HEK293 (cell line): ENCODE data around the gene ADGRB3.

Experiments
- CTCF ChIA-PET: fragments of 350-600 bp; formaldehyde crosslinking; extraction: SDS; loops from one replicate; lab custom pipeline; 2021; ENCODE audit warnings: antibody characterized with exemption; lab: Yijun Ruan, JAX
- POLR2A ChIA-PET: fragments of 300-600 bp; formaldehyde crosslinking; extraction: SDS; loops from one replicate; lab custom pipeline; 2020; ENCODE audit warnings: antibody characterized with exemption, inconsistent platforms; lab: Yijun Ruan, JAX
- H3K27ac ChIP-seq: fragments of 200-500 bp; sonication (Bioruptor generic); 2 replicates; pipeline ENCODE4 v1.5.1; 2014; ENCODE audit warnings: low read depth, low read length, control low read depth, inconsistent platforms; ENCODE audit errors: extremely low read depth
- H3K36me3 ChIP-seq, 2 experiments: fragments of 200-500 bp in 1 of 2; sonication (Bioruptor generic) in 1 of 2; 1 replicate in 1 of 2; 2 replicates in 1 of 2; pipeline ENCODE4 v1.5.1; 2014 to 2017; ENCODE audit warnings: inconsistent platforms in 2 of 2, low read length in 2 of 2; ENCODE audit not compliant: control insufficient read depth in 2 of 2, insufficient read depth in 1 of 2
- H3K4me1 ChIP-seq: fragments of 200-500 bp; sonication (Bioruptor generic); 2 replicates; pipeline ENCODE4 v1.5.1; 2014; ENCODE audit warnings: mild to moderate bottlenecking, low read length, inconsistent platforms; ENCODE audit not compliant: control insufficient read depth, insufficient read depth
- H3K4me3 ChIP-seq: 2 replicates; pipeline ENCODE4 v1.5.1; 2011; ENCODE audit warnings: low read depth, mild to moderate bottlenecking, control low read depth, low read length, moderate library complexity
- H3K9me3 ChIP-seq: fragments of 200-500 bp; sonication (Bioruptor generic); 2 replicates; pipeline ENCODE4 v1.5.1; 2014; ENCODE audit warnings: low read depth, low read length, inconsistent platforms; ENCODE audit not compliant: control insufficient read depth, insufficient read depth
- HOXC10 ChIP-seq: sonication (generic); formaldehyde crosslinking; IDR thresholded peaks from 2 replicates; pipeline ENCODE4 v1.8.1; 2023; ENCODE audit warnings: mild to moderate bottlenecking, missing genetic modification reagents
- MEIS1 ChIP-seq: sonication (generic); formaldehyde crosslinking; IDR thresholded peaks from 2 replicates; pipeline ENCODE4 v1.8.1; 2022; ENCODE audit warnings: missing genetic modification reagents, mild to moderate bottlenecking, borderline replicate concordance
- OSR2 ChIP-seq: fragments of 450-650 bp; formaldehyde crosslinking; IDR thresholded peaks from 2 replicates; pipeline ENCODE4 v1.5.1; 2016; ENCODE audit warnings: missing biosample characterization, missing genetic modification characterization
- SCRT2 ChIP-seq: fragments of 450-650 bp; formaldehyde crosslinking; IDR thresholded peaks from 2 replicates; pipeline ENCODE4 v1.5.1; 2016; ENCODE audit warnings: missing biosample characterization, missing genetic modification characterization
- ZFP41 ChIP-seq: fragments of 450-650 bp; formaldehyde crosslinking; IDR thresholded peaks from 2 replicates; pipeline ENCODE4 v1.5.1; 2016; ENCODE audit warnings: missing biosample characterization, missing genetic modification characterization, borderline replicate concordance
- ZNF140 ChIP-seq: fragments of 450-650 bp; formaldehyde crosslinking; IDR thresholded peaks from 2 replicates; pipeline ENCODE4 v1.5.1; 2016; ENCODE audit warnings: missing biosample characterization, missing genetic modification characterization
- ZNF311 ChIP-seq: fragments of 450-650 bp; formaldehyde crosslinking; IDR thresholded peaks from 2 replicates; pipeline ENCODE4 v1.5.1; 2017; ENCODE audit warnings: missing biosample characterization, missing genetic modification characterization, borderline replicate concordance
- ZNF341 ChIP-seq: fragments of 450-650 bp; formaldehyde crosslinking; IDR thresholded peaks from 2 replicates; pipeline ENCODE4; 2016; ENCODE audit warnings: low read depth, missing biosample characterization, missing genetic modification characterization
- ZNF571 ChIP-seq: fragments of 450-650 bp; formaldehyde crosslinking; IDR thresholded peaks from 2 replicates; pipeline ENCODE4 v1.5.0; 2017; ENCODE audit warnings: missing biosample characterization, missing genetic modification characterization
- ZNF621 ChIP-seq: fragments of 450-650 bp; formaldehyde crosslinking; IDR thresholded peaks from 2 replicates; pipeline ENCODE4 v1.5.1; 2017; ENCODE audit warnings: missing biosample characterization, missing genetic modification characterization
- ZNF623 ChIP-seq: fragments of 450-650 bp; formaldehyde crosslinking; IDR thresholded peaks from 2 replicates; pipeline ENCODE4 v1.5.1; 2016; ENCODE audit warnings: missing biosample characterization, missing genetic modification characterization
- ZNF76 ChIP-seq: fragments of 450-650 bp; formaldehyde crosslinking; IDR thresholded peaks from 2 replicates; pipeline ENCODE4; 2016; ENCODE audit warnings: low read depth, missing biosample characterization, missing genetic modification characterization, borderline replicate concordance
- ZNF768 ChIP-seq: fragments of 450-650 bp; formaldehyde crosslinking; IDR thresholded peaks from 2 replicates; pipeline ENCODE4 v1.5.1; 2018; ENCODE audit warnings: missing biosample characterization, mild to moderate bottlenecking, missing genetic modification characterization
- ZNF837 ChIP-seq: fragments of 450-650 bp; formaldehyde crosslinking; IDR thresholded peaks from 2 replicates; pipeline ENCODE4 v1.5.1; 2016; ENCODE audit warnings: missing biosample characterization, missing genetic modification characterization
- ZSCAN30 ChIP-seq: fragments of 450-650 bp; IDR thresholded peaks from 2 replicates; pipeline ENCODE4 v1.5.1; 2018; ENCODE audit warnings: missing biosample characterization, mild to moderate bottlenecking, missing genetic modification characterization, moderate library complexity
- TF ChIP-seq, protein P1 (sequence below): fragments of 450-650 bp; formaldehyde crosslinking; IDR thresholded peaks from 2 replicates; pipeline ENCODE4 v1.5.1; 2016; ENCODE audit warnings: missing biosample characterization, missing genetic modification characterization
- TF ChIP-seq, protein P2 (sequence below): fragments of 450-650 bp; IDR thresholded peaks from 2 replicates; pipeline ENCODE4 v1.5.1; 2018; ENCODE audit warnings: missing biosample characterization, missing genetic modification characterization
- TF ChIP-seq, protein P3 (sequence below): fragments of 450-650 bp; formaldehyde crosslinking; IDR thresholded peaks from 2 replicates; pipeline ENCODE4 v1.5.1; 2016; ENCODE audit warnings: missing biosample characterization, missing genetic modification characterization
- TF ChIP-seq, protein P4 (sequence below): fragments of 450-650 bp; formaldehyde crosslinking; IDR thresholded peaks from 2 replicates; pipeline ENCODE4 v1.5.1; 2016; ENCODE audit warnings: missing biosample characterization, missing genetic modification characterization
- TF ChIP-seq, protein P5 (sequence below): fragments of 450-650 bp; formaldehyde crosslinking; IDR thresholded peaks from 2 replicates; pipeline ENCODE4 v1.5.1; 2017; ENCODE audit warnings: missing biosample characterization, mild to moderate bottlenecking, missing genetic modification characterization, moderate library complexity
- TF ChIP-seq, protein P6 (sequence below): fragments of 450-650 bp; formaldehyde crosslinking; IDR thresholded peaks from 2 replicates; pipeline ENCODE4 v1.5.1; 2017; ENCODE audit warnings: missing biosample characterization, missing genetic modification characterization

ADGRB3 gene

DNA sequence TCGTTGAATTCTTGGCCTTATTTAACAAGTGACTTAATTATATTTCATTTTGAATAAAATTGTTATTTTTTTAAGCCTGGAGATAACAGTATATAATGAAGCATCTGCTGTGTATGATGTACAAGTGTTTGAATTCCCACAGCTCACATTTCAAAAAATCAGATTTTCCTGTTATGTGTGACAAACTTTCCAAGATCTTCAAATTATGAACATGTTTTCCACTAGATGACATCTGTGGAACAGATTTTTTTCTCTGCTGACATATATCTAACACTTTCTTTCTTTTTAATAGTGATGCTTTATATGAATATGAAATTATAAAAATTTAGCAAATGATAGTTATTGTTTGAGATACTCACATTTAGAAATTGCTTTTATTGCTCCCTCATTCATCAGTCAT, 678.9 kb downstream of the ADGRB3 start:
- TF ChIP-seq ZNF837 (tag by site-specific recombination) (no peak), ZNF341 (tag by site-specific recombination) (no peak), ZNF76 (tag by site-specific recombination) (no peak), ZNF311 (tag by site-specific recombination) (no peak), MEIS1 (no peak), HOXC10 (CRISPR knock-in tag) (no peak), ZNF571 (tag by site-specific recombination) (no peak), ZNF623 (tag by site-specific recombination) (no peak), ZSCAN30 (tag by site-specific recombination) (no peak), OSR2 (no peak), SCRT2 (tag by site-specific recombination) (no peak), ZNF621 (tag by site-specific recombination) (no peak), ZNF140 (tag by site-specific recombination) (no peak)
- TF ChIP-seq, protein P1, sequence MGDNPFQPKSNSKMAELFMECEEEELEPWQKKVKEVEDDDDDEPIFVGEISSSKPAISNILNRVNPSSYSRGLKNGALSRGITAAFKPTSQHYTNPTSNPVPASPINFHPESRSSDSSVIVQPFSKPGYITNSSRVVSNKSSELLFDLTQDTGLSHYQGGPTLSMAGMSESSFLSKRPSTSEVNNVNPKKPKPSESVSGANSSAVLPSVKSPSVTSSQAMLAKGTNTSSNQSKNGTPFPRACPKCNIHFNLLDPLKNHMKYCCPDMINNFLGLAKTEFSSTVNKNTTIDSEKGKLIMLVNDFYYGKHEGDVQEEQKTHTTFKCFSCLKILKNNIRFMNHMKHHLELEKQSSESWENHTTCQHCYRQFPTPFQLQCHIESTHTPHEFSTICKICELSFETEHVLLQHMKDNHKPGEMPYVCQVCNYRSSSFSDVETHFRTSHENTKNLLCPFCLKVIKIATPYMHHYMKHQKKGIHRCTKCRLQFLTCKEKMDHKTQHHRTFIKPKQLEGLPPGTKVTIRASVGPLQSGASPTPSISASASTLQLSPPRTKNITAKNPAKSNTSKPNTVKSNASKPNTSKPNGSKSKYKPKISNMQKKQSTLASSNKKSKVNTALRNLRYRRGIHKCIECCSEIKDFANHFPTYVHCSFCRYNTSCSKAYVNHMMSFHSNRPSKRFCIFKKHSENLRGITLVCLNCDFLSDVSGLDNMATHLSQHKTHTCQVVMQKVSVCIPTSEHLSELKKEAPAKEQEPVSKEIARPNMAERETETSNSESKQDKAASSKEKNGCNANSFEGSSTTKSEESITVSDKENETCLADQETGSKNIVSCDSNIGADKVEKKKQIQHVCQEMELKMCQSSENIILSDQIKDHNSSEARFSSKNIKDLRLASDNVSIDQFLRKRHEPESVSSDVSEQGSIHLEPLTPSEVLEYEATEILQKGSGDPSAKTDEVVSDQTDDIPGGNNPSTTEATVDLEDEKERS (tag by site-specific recombination): no peak
- H3K9me3 ChIP-seq: no peaks in the 10 kb centered on the region; the same call in 1 of the 2 replicates
- ChIA-PET CTCF (no interaction called here), POLR2A (no interaction called here)
- H3K4me3 ChIP-seq: no peak overlapping the region
- H3K27ac ChIP-seq: no peak overlapping the region
- H3K4me1 ChIP-seq: no peaks in the 10 kb centered on the region
- no peaks in the 10 kb centered on the region for H3K36me3 ChIP-seq

DNA sequence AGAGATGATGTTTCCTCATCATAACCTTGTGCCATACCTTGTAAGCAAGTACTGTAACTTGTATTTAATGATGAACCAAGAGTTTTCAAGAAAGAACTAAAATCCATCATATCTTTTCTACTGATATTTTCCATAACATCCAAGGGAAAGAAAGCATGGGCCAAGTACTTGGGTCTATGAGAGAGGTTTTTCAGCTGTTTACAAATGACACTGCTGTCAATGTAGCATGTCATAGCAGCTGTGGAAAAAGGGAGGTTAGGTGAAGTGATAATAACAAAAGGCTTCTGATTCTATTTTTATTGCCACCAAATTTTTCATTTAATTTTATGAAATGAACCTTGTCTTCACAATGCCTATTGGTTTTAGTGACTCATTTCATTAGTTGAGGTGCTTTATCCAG, 679.4 kb downstream of the ADGRB3 start:
- TF ChIP-seq ZNF768 (tag by site-specific recombination) (no peak), ZFP41 (tag by site-specific recombination) (no peak), ZNF621 (tag by site-specific recombination) (no peak)
- TF ChIP-seq, protein P2, sequence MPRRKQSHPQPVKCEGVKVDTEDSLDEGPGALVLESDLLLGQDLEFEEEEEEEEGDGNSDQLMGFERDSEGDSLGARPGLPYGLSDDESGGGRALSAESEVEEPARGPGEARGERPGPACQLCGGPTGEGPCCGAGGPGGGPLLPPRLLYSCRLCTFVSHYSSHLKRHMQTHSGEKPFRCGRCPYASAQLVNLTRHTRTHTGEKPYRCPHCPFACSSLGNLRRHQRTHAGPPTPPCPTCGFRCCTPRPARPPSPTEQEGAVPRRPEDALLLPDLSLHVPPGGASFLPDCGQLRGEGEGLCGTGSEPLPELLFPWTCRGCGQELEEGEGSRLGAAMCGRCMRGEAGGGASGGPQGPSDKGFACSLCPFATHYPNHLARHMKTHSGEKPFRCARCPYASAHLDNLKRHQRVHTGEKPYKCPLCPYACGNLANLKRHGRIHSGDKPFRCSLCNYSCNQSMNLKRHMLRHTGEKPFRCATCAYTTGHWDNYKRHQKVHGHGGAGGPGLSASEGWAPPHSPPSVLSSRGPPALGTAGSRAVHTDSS (tag by site-specific recombination): no peak
- TF ChIP-seq, protein P3, sequence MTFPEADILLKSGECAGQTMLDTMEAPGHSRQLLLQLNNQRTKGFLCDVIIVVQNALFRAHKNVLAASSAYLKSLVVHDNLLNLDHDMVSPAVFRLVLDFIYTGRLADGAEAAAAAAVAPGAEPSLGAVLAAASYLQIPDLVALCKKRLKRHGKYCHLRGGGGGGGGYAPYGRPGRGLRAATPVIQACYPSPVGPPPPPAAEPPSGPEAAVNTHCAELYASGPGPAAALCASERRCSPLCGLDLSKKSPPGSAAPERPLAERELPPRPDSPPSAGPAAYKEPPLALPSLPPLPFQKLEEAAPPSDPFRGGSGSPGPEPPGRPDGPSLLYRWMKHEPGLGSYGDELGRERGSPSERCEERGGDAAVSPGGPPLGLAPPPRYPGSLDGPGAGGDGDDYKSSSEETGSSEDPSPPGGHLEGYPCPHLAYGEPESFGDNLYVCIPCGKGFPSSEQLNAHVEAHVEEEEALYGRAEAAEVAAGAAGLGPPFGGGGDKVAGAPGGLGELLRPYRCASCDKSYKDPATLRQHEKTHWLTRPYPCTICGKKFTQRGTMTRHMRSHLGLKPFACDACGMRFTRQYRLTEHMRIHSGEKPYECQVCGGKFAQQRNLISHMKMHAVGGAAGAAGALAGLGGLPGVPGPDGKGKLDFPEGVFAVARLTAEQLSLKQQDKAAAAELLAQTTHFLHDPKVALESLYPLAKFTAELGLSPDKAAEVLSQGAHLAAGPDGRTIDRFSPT (tag by site-specific recombination): no peak
- TF ChIP-seq, protein P4, sequence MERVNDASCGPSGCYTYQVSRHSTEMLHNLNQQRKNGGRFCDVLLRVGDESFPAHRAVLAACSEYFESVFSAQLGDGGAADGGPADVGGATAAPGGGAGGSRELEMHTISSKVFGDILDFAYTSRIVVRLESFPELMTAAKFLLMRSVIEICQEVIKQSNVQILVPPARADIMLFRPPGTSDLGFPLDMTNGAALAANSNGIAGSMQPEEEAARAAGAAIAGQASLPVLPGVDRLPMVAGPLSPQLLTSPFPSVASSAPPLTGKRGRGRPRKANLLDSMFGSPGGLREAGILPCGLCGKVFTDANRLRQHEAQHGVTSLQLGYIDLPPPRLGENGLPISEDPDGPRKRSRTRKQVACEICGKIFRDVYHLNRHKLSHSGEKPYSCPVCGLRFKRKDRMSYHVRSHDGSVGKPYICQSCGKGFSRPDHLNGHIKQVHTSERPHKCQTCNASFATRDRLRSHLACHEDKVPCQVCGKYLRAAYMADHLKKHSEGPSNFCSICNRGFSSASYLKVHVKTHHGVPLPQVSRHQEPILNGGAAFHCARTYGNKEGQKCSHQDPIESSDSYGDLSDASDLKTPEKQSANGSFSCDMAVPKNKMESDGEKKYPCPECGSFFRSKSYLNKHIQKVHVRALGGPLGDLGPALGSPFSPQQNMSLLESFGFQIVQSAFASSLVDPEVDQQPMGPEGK (tag by site-specific recombination): no peak
- TF ChIP-seq, protein P5, sequence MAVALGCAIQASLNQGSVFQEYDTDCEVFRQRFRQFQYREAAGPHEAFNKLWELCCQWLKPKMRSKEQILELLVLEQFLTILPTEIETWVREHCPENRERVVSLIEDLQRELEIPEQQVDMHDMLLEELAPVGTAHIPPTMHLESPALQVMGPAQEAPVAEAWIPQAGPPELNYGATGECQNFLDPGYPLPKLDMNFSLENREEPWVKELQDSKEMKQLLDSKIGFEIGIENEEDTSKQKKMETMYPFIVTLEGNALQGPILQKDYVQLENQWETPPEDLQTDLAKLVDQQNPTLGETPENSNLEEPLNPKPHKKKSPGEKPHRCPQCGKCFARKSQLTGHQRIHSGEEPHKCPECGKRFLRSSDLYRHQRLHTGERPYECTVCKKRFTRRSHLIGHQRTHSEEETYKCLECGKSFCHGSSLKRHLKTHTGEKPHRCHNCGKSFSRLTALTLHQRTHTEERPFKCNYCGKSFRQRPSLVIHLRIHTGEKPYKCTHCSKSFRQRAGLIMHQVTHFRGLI (tag by site-specific recombination): no peak
- TF ChIP-seq, protein P6, sequence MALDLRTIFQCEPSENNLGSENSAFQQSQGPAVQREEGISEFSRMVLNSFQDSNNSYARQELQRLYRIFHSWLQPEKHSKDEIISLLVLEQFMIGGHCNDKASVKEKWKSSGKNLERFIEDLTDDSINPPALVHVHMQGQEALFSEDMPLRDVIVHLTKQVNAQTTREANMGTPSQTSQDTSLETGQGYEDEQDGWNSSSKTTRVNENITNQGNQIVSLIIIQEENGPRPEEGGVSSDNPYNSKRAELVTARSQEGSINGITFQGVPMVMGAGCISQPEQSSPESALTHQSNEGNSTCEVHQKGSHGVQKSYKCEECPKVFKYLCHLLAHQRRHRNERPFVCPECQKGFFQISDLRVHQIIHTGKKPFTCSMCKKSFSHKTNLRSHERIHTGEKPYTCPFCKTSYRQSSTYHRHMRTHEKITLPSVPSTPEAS (tag by site-specific recombination): no peak
- TF ChIP-seq, all 188 proteins: peak for 0
- Histone ChIP-seq H3K4me1 (no peaks in the 10 kb centered on the region), H3K27ac (no peak overlapping the region), H3K9me3 (no peaks in the 10 kb centered on the region; the same call in 1 of the 2 replicates), H3K36me3 (no peaks in the 10 kb centered on the region), H3K4me3 (no peak overlapping the region)
- POLR2A ChIA-PET: no interaction called here
- CTCF ChIA-PET: no interaction called here
